ENCODE results near the gene PLA2G3. TPM values are rescaled to one million over a fixed set of nuclear protein-coding genes. Genes with fewer than 3 reads are reported as not detected.

The PLA2G3 gene
- total RNA-seq, 1 donor from 2014 or later, result 5.0 TPM

DNA sequence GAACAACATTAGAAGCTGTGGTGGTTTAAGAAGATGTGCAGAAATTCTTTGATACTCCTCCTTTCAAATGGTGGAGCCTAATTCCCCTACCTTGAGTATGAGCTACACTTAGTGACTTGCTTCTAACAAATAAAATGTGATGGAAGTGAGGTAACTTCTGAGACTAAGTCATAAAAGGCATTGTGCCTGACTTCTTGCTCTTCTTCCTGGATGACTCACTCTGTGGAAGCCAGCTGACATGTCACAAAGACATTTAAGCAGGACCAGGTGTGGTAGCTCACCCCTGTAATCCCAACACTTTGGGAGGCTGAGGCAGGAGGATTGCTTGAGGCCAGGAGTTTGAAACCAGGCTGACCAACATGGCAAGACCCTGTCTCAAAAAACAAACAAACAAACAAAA is 3.9 kb upstream of the PLA2G3 start:
- no peaks in the 10 kb centered on the region for H3K27me3 ChIP-seq (ENCODE audit: low read depth)
- no peaks in the 10 kb centered on the region for H3K36me3 ChIP-seq
- DNase-seq (no peak), ATAC-seq (no peak)
- no peak overlapping the region for H3K4me3 ChIP-seq
- H3K27ac ChIP-seq, result no peak overlapping the region
- intact Hi-C loops (cut with DNase I), result no loop called here
- H3K9me3 ChIP-seq, result no peaks in the 10 kb centered on the region
- H3K4me1 ChIP-seq, result peaks cover 15% of the 10 kb centered on the region
- no peak for TF ChIP-seq CTCF (IDR thresholded peaks at IDR 0.05)

DNA sequence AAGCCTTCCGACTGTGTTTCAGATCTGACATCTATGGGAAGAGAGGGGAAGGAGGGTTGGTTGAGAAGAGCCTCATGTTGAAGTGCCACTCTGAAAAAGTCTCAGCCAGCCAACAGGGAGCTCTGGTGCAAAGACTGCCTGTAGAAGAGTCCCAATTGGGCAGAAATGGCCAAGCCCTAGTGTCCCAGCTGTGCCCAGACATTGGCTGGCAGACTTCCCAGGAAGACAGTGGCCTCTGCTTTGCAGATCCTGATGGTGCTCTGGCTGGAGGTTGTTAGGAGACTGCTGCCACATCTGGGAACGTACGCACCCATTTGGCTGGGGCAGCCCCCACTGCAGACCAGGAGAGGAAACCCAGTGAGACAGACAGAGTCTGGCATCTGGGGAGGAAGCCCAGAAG is 3.2 kb upstream of the PLA2G3 start:
- TF ChIP-seq CTCF (IDR thresholded peaks at IDR 0.05), result no peak
- Histone ChIP-seq H3K4me1 (peaks cover 11% of the 10 kb centered on the region), H3K4me3 (no peak overlapping the region), H3K27ac (no peak overlapping the region), H3K27me3 (ENCODE audit: low read depth) (no peaks in the 10 kb centered on the region), H3K9me3 (no peaks in the 10 kb centered on the region), H3K36me3 (no peaks in the 10 kb centered on the region)
- intact Hi-C loops (cut with DNase I), result no loop called here
- DNase-seq, result no peak
- no peak for ATAC-seq

GRCh38 chr22:31143038-31143437 is 2.7 kb upstream of the PLA2G3 start:
- no peak for TF ChIP-seq CTCF (IDR thresholded peaks at IDR 0.05)
- intact Hi-C loops (cut with DNase I), result no loop called here
- H3K27me3 ChIP-seq (ENCODE audit: low read depth), result no peaks in the 10 kb centered on the region
- no peak overlapping the region for H3K4me3 ChIP-seq
- no peaks in the 10 kb centered on the region for H3K36me3 ChIP-seq
- no peak for DNase-seq
- peaks cover 6% of the 10 kb centered on the region for H3K4me1 ChIP-seq
- H3K27ac ChIP-seq, result no peak overlapping the region
- no peaks in the 10 kb centered on the region for H3K9me3 ChIP-seq
- ATAC-seq, result no peak

- DNase-seq (no peak), ATAC-seq (no peak)
- H3K36me3 ChIP-seq, result no peaks in the 10 kb centered on the region
- no peak for TF ChIP-seq CTCF (IDR thresholded peaks at IDR 0.05)
- no peak overlapping the region for H3K4me3 ChIP-seq
- no peaks in the 10 kb centered on the region for H3K27me3 ChIP-seq (ENCODE audit: low read depth)
- H3K27ac ChIP-seq, result no peak overlapping the region
- no peaks in the 10 kb centered on the region for H3K9me3 ChIP-seq
- peaks cover 6% of the 10 kb centered on the region for H3K4me1 ChIP-seq
- intact Hi-C loops (cut with DNase I), result no loop called here
These were observed 2.0 kb upstream of the PLA2G3 start for GRCh38 chr22:31142285-31142684.

- H3K4me3 ChIP-seq, result no peak overlapping the region
- H3K27ac ChIP-seq, result peak overlapping the region; percentile 73
- H3K9me3 ChIP-seq, result no peaks in the 10 kb centered on the region
- H3K36me3 ChIP-seq, result no peaks in the 10 kb centered on the region
- no peak for TF ChIP-seq CTCF (IDR thresholded peaks at IDR 0.05)
- DNase-seq, result no peak
- intact Hi-C loops (cut with DNase I), result no loop called here
- peaks cover 6% of the 10 kb centered on the region for H3K4me1 ChIP-seq
- ATAC-seq, result no peak
- no peaks in the 10 kb centered on the region for H3K27me3 ChIP-seq (ENCODE audit: low read depth)
These were observed 1.2 kb upstream of the PLA2G3 start for GRCh38 chr22:31141551-31141950.

DNA sequence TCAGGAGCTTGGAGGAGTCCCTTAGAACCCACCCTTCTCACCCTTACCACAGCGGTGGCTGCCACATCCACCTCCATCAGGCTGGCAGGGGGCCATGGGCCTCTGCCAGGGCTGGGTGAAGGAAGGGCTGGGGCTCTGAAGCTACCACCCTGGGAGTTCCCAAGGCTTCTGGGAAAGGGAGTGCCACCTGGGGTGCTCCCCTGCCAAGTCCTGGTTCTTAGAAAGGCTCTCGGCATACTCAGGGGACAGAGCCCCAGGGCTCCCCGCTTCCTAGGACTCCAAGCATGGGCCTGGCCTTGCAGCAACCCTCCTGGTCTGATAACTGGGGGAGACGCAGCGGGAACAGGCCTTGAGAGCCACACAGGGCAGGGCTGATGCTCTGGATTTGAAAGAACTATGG is 438 bp upstream of the PLA2G3 start:
- H3K27me3 ChIP-seq (ENCODE audit: low read depth), result no peaks in the 10 kb centered on the region
- DNase-seq (peak; percentile 60), ATAC-seq (peak; percentile 69 to 79)
- no peaks in the 10 kb centered on the region for H3K36me3 ChIP-seq
- H3K9me3 ChIP-seq, result no peaks in the 10 kb centered on the region
- intact Hi-C loops (cut with DNase I), result no loop called here
- H3K4me3 ChIP-seq, result no peak overlapping the region
- no peak for TF ChIP-seq CTCF (IDR thresholded peaks at IDR 0.05)
- H3K4me1 ChIP-seq, result peaks cover 6% of the 10 kb centered on the region
- H3K27ac ChIP-seq, result peak overlapping the region; percentile 73

Data from lower lobe of right lung (tissue), 2 donors.